ENCODE results near the gene KCTD21.
"Not testable (repeated sequence)": the region's sequence is repeated elsewhere in the genome, so short reads cannot be mapped to it uniquely, and the experiment has no call there.

The KCTD21 gene, protein sequence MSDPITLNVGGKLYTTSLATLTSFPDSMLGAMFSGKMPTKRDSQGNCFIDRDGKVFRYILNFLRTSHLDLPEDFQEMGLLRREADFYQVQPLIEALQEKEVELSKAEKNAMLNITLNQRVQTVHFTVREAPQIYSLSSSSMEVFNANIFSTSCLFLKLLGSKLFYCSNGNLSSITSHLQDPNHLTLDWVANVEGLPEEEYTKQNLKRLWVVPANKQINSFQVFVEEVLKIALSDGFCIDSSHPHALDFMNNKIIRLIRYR

GRCh38 chr11:78188286-78189173, at the start of gene KCTD21, which contains the start of gene USP35:
Gene KCTD21, minus strand, starts transcription at chr11:78188626. Its CDS starts 14,072 bp downstream, at chr11:78174554.
Gene USP35, plus strand, starts transcription at chr11:78188919. Its CDS starts 7,327 bp downstream, at chr11:78196246.
- DNase-seq (ENCODE audit: low read depth, low spot score), result peak; percentile 85

DNA sequence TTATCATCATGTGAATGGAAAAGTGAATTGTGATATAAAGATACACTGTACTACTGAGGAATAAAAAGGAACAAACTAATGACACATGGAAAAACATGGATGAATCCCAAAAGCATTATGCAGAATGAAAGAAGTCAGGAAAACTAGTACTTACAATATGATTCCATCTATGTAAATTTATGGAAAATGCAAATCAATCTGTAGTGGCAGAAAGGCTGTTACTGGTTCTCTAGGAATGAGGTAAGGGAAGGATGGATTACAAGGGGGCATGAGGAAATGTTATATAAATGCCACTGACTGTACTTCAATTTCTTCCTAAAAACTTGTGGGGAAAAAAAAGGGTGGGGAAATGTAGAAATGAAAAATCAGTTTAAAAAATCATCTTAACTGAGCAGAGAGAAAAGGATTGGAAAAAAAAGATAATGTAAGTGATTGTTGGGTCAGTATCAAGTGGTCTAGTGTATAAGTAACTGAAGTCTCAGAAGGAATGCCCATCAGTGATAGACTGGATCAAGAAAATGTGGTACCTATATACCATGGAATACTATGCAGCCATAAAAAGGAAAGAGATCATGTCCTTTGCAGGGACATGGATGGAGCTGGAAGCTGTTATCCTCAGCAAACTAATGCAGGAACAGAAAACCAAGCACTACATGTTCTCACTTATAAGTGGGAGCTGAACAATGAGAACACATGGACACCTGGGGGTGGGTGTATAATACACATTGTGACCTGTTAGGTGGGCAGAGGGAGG, 49.0 kb upstream of the KCTD21 start:
- DNase-seq (ENCODE audit: low read depth, low spot score), result no peak

DNA sequence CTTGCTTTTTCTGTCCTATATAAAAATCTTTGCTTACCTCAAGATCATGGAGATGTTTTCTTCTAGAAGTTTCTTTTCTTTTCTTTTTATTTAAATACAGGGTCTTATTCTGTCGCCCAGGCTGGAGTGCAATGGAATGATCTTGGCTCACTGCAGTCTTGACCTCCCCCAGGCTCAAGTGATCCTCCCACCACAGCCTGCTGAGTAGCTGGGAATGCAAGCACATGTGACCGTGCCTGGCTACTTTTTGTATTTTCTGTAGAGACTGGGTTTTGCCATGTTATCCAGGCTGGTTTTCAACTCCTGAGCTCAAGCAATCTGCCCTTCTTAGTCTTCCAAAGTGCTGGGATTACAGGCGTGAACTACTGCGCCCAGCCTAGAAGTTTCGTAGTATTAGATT, 45.6 kb upstream of the KCTD21 start:
- DNase-seq (ENCODE audit: low read depth, low spot score), result no peak

- DNase-seq (ENCODE audit: low read depth, low spot score), result not testable (repeated sequence)
Measured at GRCh38 chr11:78233046-78233445, 44.6 kb upstream of the KCTD21 start.

DNA sequence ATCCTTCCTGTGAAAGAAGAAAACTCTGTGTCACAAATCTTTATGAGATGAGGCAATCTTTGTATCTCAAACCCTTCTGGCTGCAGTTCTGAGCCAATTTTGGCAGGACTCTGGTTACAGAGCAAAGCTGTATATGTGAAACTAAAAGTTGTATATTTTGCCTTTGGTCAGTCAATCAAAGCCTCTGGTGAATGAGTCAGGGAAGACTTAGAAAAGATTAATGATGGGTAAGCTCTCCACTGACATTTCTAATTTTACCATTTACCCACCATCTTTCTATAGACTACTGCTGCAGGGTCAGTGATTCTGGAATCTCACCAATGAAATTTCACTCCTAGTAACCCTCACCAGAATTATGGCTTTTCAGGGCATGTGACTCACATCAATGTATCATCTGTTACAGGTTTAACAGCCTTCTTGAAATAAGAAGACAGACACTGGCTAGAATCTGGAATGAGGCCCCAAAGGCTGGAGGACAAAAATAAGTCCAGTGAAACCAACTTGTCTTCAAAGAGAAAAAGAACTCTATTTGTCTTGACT, 43.6 kb upstream of the KCTD21 start:
- DNase-seq (ENCODE audit: low read depth, low spot score), result no peak

DNA sequence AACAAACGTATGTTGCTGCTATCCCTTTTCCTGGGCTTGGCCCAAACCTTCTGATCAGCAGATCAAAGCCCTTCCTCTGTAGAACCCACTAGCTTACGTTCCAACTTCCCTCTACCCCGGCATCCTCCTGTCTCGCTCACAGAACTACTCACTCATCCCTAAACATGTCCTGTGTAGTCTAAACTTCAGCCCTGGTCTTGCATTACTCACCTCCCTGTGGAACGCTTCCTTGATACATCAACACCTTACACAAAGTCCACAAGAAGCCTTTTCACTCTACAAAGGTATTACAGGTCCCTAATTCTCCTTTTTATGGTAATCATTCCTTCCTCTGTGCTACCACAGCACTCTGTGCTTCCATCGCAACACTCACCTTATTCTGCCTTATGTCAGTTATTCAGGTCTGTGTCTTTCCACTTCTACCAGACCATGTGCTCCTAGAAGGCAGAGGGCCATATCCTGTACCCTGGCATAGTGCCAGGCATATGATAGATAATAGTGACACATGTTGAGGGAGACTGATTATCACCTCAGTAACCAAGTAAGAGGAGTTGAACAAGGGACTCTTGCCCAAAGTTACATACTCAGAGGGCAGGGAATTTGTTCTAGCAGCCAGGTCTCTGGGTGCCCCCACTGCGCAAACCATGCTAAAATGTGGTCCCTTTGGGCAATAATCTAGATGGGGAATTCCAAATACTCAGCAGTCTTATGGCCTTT, 41.9 kb upstream of the KCTD21 start:
- DNase-seq (ENCODE audit: low read depth, low spot score), result no peak

- DNase-seq (ENCODE audit: low read depth, low spot score), result no peak
Measured at GRCh38 chr11:78229106-78229505, 40.7 kb upstream of the KCTD21 start.

- DNase-seq (ENCODE audit: low read depth, low spot score), result no peak
Measured at GRCh38 chr11:78228467-78228866, 40.0 kb upstream of the KCTD21 start.

- DNase-seq (ENCODE audit: low read depth, low spot score), result no peak
Measured at GRCh38 chr11:78227921-78228320, 39.5 kb upstream of the KCTD21 start.

DNA sequence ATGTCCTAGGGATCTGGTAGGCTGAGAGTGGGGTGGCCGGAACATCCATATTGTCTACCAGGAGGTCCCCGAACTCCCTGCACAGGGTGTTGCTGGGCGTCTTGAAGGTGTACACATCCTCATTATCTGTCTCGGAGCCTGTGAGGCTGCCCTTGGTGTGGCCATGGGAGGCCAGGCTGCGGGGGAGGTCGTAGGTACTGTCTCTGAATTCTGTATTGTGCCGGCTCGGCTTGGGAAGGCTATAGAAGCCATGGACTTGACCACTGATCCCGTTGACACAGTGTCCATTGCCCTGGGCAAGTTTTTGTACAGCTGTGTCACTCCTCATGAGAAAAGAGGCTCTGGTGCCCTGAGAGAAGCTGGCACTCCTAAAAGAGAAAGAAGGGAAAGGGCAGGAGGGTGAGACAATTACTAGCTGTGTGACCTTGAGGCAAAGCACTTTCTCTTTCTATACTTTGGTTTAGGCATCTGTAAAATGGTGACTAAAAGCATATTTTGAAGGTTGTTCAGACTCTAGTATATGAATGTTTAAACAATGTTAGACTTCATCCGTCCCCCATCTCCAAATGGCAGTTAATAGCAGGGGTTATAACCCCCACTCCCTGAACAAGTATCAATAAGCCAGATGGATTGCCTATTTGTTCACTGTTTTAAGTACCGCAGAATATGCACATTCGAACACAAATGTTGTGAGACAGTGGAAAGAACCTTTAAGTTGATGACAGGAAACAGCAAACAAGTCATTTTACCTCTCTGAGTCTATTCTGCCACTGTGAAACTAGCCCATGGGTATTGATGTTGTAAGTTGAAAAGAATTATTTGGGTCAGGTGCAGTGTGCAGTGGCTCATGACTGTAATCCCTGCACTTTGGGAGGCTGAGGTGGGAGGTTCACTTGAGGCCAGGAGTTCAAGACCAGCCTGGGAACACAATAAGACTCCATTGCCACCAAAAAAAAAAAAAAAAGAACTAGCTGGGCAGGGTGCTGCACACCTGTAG, 38.6 kb upstream of the KCTD21 start:
- no peak for DNase-seq (ENCODE audit: low read depth, low spot score)

- DNase-seq (ENCODE audit: low read depth, low spot score), result no peak
Measured at GRCh38 chr11:78224906-78225420, 36.5 kb upstream of the KCTD21 start.

DNA sequence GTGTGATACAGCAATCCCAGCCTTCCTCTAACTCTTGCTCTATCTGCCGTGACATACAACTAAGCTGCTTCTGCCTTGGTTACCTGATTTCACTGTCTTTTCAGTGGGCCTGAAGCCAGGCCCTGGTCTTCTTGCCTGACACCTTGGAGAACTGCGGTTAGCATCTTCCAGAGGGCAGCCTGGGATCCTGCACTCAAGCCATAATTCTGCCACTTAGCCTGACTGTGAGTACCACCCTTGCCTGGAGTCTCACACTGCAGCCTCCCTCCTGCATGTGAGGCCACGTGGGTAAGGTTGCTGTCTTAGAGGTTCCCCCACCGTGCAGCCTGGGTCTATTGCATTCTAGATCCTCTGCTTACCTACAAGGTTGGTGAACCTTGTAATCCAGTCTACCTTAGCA, 36.1 kb upstream of the KCTD21 start:
- no peak for DNase-seq (ENCODE audit: low read depth, low spot score)

GRCh38 chr11:78223320-78223954, 35.0 kb upstream of the KCTD21 start:
- no peak for DNase-seq (ENCODE audit: low read depth, low spot score)

- DNase-seq (ENCODE audit: low read depth, low spot score), result not testable (repeated sequence)
Measured at GRCh38 chr11:78222726-78223125, 34.3 kb upstream of the KCTD21 start.

DNA sequence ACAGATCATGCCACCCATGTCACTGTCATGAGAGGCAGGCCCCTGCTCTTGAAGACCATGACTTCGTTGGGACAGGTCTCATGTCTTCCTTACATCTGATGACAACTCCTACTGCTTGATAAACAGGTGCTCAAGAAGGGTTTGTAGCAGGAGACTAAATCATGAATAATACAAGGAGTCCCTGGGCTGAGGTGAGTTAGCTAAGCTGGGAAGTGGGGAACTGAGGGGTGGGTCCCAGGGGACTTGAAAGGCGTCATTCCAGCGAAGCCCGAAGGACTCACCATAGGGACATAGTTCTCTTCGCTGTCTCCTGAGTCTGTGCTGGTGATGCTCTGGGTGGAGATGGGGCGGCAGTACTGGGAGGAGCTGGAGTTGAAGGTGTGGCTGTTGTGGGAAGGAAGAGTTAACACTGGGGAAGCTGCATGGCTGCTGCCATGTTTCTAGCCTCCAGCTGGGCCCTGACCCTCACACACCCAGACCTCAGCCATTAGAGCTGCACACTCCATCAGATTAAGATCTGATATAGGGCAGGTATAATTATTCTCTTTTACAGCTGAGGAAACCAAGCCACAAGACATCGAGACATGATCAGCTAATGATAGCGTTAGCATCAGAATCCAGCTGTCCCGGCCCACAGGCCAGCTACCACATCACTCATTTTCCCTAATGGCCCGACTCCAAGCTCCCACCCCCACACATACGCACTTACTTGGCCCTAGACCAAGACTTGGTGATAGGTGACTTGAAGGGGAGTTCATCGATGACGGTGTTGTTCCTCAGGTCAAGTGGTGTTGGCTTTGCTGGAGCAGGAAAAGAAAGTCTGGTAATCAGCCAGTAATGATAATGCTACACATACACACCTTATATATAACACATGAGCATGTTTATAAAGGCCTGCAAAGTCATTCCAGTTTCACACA, 33.2 kb upstream of the KCTD21 start:
- no peak for DNase-seq (ENCODE audit: low read depth, low spot score)

DNA sequence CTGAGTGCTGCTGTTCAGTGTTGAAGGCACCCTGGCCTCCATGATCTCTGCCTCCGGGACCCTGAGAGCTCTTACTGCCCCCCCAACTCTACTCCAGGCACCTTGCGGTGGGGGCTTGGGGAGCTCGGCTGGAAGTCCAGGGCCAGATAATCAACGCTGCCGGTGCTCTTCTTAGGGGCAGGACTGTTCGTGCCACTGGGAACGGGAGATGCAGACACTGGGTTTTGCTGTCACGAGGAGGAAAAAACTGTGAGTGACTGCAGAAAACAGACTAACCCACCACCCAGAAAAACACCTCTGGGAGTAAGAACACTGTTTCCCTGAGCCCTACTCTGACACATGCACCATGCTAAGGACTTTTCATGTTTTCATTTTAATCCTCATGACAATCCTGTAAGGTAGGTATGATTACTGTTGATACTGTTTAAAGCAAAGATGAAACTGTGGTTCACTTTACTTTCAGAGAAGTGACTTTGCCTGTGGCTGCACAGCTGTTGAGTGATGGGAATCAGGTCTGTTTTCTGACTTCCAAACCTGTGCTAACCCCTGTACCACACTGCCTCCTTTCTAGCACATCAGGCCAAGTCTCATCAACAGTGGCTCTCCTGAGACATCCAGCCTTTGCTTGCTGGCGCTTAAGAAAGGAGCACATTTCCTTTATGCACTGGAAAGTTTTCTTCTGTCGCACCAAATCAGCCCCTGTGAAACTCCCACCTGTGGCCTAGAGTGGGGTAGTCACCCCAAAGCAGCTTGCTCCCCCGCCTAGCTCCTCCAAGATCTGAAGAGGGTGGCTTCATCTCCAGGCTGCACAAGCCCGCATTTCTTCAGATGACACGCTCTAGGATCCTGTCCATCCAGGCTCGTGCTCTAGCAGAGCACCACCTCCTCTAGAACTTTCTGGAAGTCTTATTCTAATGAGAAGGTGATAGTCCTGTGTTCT, 32.1 kb upstream of the KCTD21 start:
- no peak for DNase-seq (ENCODE audit: low read depth, low spot score)

Measured in activated naive CD8-positive, alpha-beta T cell treated with anti-CD3 and anti-CD28 coated beads, Interleukin-2, amount 50 U/mL, for 16 hours (primary cell).